Stimulated activated CD4-positive, alpha-beta T cell treated with anti-CD3 and anti-CD28 coated beads, Interleukin-1b, Interleukin-23, amount 100 ng/mL, for 48 hours (primary cell): ENCODE data around the gene OR2T12.
A peak's percentile ranks its signal among the peaks of the same experiment; 100 is the strongest.
"Not testable (repeated sequence)": the region's sequence is repeated elsewhere in the genome, so short reads cannot be mapped to it uniquely, and the experiment has no call there.

Source experiments
- DNase-seq: peaks from one replicate; pipeline ENCODE4 v3.0.0-alpha.2; 2020

OR2T12 gene

DNA sequence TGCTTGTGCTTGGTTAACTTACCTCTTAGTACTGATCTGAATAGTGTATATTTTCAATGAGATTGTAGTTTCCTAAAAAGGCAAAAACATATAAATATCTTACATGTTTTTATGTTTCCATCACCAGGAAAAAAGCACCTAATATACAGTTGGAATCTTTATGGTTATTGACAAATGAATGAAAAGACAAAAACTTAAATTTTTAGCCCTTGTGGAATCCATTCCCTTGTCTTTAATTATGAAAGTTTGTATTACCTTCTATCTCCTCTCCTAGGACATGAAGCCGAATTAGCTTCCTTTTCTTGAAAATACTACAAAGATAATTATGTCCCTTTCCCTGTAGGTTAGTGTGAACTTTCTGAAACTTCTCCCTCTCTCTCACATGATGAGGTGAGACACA is at the start of gene OR2T12:
OR2T12 (minus strand) TSS at position 101 of the 400 bp plus-strand sequence. CDS start 7,846 bp downstream, outside the sequence.
- no peak for DNase-seq

- no peak for DNase-seq
These were observed 45.3 kb upstream of the OR2T12 start, which contains the start of gene OR14C36 for GRCh38 chr1:248348475-248348874. Gene OR14C36, plus strand, starts transcription at chr1:248348775. Its CDS starts 0 bp downstream, at chr1:248348775.

GRCh38 chr1:248343451-248343850 is 40.2 kb upstream of the OR2T12 start:
- DNase-seq = no peak

DNA sequence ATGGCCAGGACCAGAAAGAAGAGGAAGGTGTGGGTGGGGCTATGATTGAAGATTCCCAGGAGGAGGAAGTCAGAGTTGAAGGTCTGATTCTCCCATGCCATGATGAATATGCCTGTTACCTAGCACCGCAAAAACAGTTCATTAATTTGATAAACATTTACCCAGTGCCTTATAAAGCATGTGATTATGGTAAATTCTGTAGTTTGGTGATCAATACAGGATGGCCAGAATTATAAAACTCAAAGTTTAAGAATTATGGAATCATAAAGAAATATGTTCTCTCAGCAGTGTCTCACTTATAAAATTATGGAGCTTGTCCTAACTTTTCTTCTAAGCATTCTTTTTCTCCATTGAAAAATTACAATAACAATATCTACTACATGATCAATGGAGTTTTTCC is 21.2 kb upstream of the OR2T12 start, which contains the start of gene OR2M7:
OR2M7 (minus strand) TSS at position 101 of the 400 bp plus-strand sequence; CDS start at position 101, 0 bp downstream.
- DNase-seq = no peak

DNA sequence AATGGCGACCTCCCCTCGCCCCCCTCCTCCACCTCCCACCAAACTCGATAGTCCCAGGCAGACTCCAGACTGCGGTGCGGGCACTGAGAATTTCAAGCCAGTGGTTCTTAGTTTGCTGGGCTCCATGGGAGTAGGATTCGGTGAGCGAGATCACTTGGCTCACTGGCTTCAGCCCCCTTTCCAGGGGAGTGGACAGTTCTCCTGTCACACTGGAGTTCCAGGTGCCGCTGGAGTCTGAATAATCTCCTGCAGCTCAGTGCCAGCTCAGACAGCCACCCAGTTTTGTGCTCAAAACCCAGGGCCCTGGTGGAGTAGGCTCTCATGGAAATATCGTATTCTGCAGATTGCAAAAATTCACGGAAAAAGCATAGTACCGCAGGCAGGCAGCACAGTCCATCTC is 13.6 kb upstream of the OR2T12 start:
- DNase-seq = no peak

- DNase-seq = not testable (repeated sequence)
These were observed 3.5 kb upstream of the OR2T12 start for GRCh38 chr1:248306740-248307139.

DNA sequence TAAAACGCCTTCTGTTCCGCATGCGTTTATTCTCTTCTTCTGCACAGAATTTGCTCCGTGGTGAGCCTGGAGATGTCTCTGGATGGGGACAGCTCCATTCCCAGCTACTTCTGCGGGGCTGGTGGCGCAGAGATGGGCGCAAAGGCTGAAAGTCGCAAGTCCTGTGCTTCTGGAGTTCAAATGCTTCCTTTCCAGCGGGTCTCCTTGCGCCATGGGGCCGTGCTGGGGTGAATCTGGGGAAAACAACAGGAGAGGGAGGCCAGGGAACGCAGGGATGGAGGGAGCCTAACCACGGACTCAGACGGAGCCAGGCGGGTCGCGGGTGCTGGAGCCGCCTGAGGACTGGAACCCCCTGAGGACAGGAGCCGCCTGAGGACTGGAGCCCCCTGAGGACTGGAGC is 2.9 kb upstream of the OR2T12 start:
- DNase-seq = no peak

DNA sequence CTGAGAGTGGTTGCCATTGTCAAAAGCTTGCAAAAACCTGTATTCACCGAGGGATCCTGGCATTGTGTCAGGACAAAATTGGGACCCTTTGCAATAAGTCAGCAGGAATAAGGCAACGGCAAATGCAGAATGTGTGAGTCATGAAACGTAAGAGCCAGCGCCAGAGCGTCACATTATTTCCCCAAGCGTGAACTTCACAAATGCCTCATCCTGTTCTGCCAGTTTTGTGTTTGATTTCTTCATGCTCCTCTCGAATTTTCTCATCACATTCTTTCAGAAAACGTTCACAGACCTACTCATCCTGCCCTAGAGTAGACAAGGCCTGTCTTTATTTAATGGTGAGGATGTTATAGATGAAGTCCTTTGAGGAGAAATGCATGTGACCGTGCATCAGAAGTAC is 2.4 kb upstream of the OR2T12 start:
- DNase-seq = not testable (repeated sequence)

DNA sequence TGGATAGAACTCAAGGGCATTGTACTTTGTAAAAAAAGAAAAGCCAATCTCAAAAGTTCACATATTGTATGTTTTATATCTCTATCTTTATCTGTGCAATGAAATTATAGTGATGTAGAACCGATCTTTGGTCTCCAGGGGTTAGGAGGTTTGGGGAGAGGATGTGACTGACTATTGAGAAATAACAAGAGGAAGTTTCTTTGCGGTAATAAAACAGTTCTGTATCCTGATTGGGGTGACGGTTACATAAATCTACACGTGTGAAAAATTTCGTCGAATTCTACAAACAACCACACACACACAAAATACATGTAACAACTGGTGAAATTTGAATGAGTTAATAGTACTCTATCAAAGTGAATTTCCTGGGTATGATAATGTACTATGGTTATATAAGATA is 14.8 kb downstream of the OR2T12 start:
- DNase-seq = no peak

- DNase-seq = no peak
These were observed 25.3 kb downstream of the OR2T12 start, which contains the start of gene OR2T33 for GRCh38 chr1:248277876-248278275. Gene OR2T33, minus strand, starts transcription at chr1:248277976. Its CDS starts 4,162 bp downstream, at chr1:248273814.

- DNase-seq = not testable (repeated sequence)
These were observed 30.0 kb downstream of the OR2T12 start for GRCh38 chr1:248273225-248273624.

GRCh38 chr1:248268178-248268577 is 35.0 kb downstream of the OR2T12 start:
- DNase-seq = no peak

DNA sequence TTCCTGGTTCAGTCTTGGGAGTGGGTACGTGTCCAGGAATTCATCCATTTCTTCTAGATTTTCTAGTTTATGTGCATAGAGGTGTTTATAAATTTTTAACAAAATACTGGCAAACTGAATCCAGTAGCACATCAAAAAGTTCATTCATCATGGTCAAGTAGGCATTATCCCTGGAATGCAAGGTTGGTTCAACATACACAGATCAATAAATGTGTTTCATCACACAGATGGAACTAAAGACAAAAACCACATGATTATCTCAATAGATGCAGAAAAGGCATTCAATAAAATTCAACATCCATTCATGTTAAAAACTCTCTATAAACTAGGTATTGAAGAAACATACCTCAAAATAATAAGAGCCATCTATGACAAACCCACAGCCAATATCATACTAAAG is 43.9 kb downstream of the OR2T12 start:
- DNase-seq = not testable (repeated sequence)

DNA sequence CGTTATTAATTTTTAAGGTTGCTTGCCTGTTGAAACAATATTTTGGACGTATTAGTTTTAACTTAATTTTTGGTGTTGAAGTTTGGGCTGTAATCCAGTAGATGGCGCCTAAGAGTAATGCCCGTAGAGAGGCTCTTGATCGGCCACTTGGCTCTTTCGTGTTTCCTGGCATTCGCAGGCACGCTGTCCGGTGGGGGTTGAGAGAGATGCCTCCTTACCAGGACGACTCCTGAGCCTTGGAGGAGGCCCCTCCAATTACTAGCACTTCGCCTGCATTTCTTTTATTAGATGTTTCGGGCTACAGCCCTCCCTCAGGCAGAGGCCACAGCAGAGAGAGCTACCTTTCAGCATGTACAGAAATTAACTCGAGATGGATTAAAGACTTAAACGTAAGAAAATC is 60.0 kb downstream of the OR2T12 start:
- DNase-seq = peak; percentile 9
